GM12873 (cell line): ENCODE measurements around the gene EPHA6.

Experiments used
- TF ChIP-seq, protein P1 (sequence below): IDR thresholded peaks from 2 replicates; pipeline ENCODE4 v1.5.1; 2012; ENCODE audit warnings: low read depth, mild to moderate bottlenecking, moderate library complexity, low read length, control low read depth; ENCODE audit not compliant: insufficient read depth; ENCODE audit errors: missing control alignments

Gene EPHA6

DNA sequence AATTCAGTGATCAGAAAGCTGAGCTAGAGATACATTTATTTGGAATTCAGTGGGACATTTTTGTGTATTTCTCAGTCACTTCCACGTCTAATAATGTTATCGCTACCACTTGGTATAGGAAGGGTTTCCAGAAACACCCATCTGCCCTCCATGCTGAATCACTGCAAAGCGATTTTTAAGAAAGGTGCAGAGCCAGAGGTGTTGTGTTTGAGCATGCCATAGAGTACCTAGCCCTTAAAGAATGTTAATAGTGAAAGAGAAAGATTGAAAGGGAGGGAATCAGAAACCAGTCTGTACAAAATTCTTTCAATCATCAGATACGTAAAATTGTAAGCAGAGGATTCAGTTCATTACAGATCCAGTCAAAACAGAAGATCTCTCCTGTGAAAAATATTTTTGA lies 870.1 kb downstream of the EPHA6 start:
- TF ChIP-seq, protein P1, sequence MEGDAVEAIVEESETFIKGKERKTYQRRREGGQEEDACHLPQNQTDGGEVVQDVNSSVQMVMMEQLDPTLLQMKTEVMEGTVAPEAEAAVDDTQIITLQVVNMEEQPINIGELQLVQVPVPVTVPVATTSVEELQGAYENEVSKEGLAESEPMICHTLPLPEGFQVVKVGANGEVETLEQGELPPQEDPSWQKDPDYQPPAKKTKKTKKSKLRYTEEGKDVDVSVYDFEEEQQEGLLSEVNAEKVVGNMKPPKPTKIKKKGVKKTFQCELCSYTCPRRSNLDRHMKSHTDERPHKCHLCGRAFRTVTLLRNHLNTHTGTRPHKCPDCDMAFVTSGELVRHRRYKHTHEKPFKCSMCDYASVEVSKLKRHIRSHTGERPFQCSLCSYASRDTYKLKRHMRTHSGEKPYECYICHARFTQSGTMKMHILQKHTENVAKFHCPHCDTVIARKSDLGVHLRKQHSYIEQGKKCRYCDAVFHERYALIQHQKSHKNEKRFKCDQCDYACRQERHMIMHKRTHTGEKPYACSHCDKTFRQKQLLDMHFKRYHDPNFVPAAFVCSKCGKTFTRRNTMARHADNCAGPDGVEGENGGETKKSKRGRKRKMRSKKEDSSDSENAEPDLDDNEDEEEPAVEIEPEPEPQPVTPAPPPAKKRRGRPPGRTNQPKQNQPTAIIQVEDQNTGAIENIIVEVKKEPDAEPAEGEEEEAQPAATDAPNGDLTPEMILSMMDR = no peak

DNA sequence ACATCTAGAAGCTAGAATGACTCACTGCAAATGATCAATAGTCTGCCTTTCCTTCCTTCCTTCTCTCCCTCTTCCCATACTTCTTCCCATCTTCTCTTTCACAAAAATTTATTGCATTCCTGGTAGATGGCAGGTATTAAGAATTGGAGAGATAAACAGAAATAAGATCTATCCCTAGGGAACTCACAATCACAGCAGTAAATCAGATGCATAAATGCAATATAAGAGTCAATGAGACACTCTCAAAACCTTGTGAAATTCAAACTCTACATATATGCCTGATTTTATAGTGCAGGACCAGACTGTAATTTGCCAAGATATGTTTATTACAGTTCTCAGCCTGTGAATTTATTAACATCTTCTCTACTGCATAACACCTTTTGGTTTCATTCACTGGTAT lies 871.9 kb downstream of the EPHA6 start:
- TF ChIP-seq, protein P1 = no peak

DNA sequence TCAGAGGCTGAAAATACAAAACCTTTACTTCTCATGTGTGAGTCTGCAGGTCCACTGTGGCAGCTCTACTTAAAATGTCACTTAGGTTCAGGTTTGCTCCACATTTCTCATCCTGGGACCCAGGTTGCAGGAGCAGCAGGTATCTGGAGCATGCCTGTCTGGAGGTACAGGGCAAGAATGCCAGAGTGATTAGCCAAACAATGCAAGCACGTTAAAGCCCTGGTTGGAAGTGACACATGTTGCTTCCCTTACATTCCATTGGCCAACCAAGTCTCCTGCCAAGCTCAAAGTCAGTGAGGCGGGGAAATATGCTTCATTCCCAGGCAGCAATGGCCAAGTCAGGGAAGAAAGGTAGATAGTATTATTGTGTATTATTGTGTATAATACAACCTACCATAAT lies 873.3 kb downstream of the EPHA6 start:
- TF ChIP-seq, protein P1 = no peak

DNA sequence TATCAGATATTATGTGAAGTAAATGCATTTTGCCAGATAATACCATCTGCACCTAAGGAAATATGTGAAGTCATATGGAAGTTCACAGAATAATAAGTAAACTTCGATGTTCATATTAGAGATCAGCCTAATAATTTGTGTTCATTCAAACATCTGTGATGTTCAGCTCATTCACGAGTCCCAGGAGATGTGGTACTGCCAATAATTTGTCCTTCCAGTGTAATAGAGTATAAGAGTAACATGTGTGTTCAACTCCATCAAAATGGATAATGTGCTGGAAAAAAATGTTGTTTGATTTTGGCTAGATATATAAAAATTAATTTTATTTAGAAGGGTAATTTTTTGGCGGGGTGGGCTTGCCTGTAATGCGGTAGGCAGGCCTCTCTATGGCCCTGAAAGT lies 874.7 kb downstream of the EPHA6 start:
- TF ChIP-seq, protein P1 = no peak

DNA sequence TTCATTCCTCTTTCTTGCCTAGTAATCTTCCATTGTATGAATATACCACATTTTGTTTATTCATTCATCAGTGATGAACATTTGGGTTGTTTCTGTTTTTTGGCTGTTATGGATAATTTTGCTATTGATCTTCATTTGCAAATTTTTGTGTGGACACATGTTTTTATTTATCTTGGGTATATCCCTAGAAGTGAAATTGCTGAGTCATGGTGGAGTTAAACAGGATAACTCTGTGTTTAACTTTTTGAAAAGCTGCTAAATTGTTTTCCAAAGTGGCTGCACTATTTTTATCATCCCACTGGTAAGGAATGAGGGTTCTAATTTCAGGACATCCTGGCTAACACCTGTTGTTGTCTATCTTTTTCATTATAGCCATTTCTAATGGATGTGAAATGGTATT lies 875.6 kb downstream of the EPHA6 start:
- TF ChIP-seq, protein P1 = no peak

DNA sequence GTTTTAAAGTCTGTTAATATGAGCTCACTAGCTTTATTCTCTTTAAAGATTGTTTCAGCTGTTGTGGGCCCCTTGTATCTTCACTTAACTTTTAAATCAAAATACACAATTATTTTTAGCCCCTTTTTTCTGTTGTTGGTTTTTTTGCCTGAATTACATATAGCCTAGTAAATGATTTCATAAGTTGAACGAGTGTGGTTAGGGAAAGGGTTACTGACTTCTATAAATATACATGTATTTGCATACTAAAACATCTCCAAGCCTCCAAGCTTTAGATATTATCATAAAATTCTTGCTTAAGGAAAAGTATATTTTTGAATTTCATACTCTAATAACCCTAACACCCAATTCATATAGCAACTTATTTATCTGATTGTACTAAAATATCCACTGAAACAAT lies 877.0 kb downstream of the EPHA6 start:
- TF ChIP-seq, protein P1 = no peak

DNA sequence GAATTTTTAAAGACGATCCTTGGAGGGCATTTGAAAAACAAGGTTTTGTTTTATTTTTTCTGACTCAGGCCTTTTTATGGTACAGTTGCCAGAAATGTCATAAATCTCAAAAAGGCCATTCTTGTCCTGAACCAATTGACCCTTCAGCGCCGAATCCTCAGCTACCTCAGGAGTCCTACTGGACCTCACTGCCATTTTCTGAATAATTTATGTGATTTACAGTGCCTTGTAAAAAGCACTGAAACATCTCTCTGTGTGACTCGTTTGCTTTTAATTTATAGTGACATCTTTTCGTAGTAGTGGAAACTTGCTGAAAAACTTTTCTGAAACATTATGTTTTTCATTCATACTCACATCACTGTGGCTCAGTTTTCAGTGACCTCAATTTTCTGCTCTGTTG lies 878.0 kb downstream of the EPHA6 start:
- TF ChIP-seq, protein P1 = no peak
